Heart right ventricle (tissue), 16 donors: ENCODE data around the gene PUS10. TPM values are rescaled to one million over a fixed set of nuclear protein-coding genes. Genes with fewer than 3 reads are reported as not detected.
A peak's percentile ranks its signal among the peaks of the same experiment; 100 is the strongest.

Source experiments
- ATAC-seq, 8 donors: fragments of 200-7000 bp; cut with Tn5 transposase; one replicate each; pipeline ENCODE4 v1.9.1; 2020; ENCODE audit warnings: mild to moderate bottlenecking in 8 of 8, moderate library complexity in 8 of 8, moderate number of reproducible peaks in 1 of 8
- DNase-seq, 2 donors: peaks; one replicate each; pipeline ENCODE4 v3.0.0-alpha.2; 2020
- H3K27ac ChIP-seq, 10 donors: fragments of 200-600 bp; sonication (generic) in 2 of 10; one replicate each; pipeline versions ENCODE4 v1.5.0 to v1.8.0; 2020 to 2022; ENCODE audit warnings: mild to moderate bottlenecking in 3 of 10
- H3K27me3 ChIP-seq, 7 donors: fragments of 200-600 bp; one replicate each; pipeline ENCODE4 v1.8.0; 2021 to 2022; ENCODE audit warnings: mild to moderate bottlenecking in 2 of 7
- H3K36me3 ChIP-seq, 9 donors: fragments of 200-600 bp; sonication (generic) in 1 of 9; one replicate each; pipeline versions ENCODE4 v1.5.0 to v1.8.0; 2020 to 2022; ENCODE audit warnings: mild to moderate bottlenecking in 2 of 9
- H3K4me1 ChIP-seq, 9 donors: fragments of 200-600 bp; sonication (generic) in 1 of 9; one replicate each; pipeline versions ENCODE4 v1.5.0 to v1.8.0; 2020 to 2022; ENCODE audit warnings: mild to moderate bottlenecking in 4 of 9
- H3K4me3 ChIP-seq, 10 donors: fragments of 200-600 bp; sonication (generic) in 2 of 10; one replicate each; pipeline versions ENCODE4 v1.5.0 to v1.8.0; 2020 to 2022; ENCODE audit warnings: mild to moderate bottlenecking in 7 of 10, moderate library complexity in 2 of 10
- H3K9me3 ChIP-seq, 11 donors: fragments of 200-600 bp in 10 of 11; sonication (generic) in 2 of 11; one replicate each; pipeline versions ENCODE4 v1.5.0 to v1.8.0; 2013 to 2022; ENCODE audit warnings: mild to moderate bottlenecking in 2 of 11, control low read depth in 1 of 11, moderate library complexity in 1 of 11
- WGBS, 2 donors: extraction: QIAGEN DNeasy Blood & Tissue Kit; methylation state at CpG; one replicate each; pipeline ENCODE4 v1.1.7; 2013; ENCODE audit warnings: inconsistent platforms in 1 of 2; 5-methylcytosine and 5-hydroxymethylcytosine counted together
- intact Hi-C, 10 donors: fragments of 100-400 bp; cut with DNase I; formaldehyde crosslinking; loops; one replicate each; pipeline versions ENCODE4 v1.11.1 to v1.14.2; 2022
- polyA plus RNA-seq, 2 donors: library from polyadenylated mRNA; stranded (reverse); fragments of 200-250 nt; gene quantifications; one replicate each; pipeline ENCODE4 v1.2.3, GENCODE V29; 2013
- total RNA-seq, 10 donors: library from RNA; stranded (reverse); fragmentation: NEBNext Ultra II Directional in 3 of 10; extraction: Animal tissue kit (Norgen Biotek cat#: 25700) in 3 of 10; gene quantifications; one replicate each; pipeline versions ENCODE4 v1.2.1 to v1.2.4, GENCODE V29; 2021 to 2023
- TF ChIP-seq, protein P1 (sequence below), 9 donors: fragments of 200-600 bp; sonication (generic) in 2 of 9; IDR thresholded peaks; one replicate each; pipeline versions ENCODE4 v1.5.0 to v1.8.0; 2021 to 2022; ENCODE audit warnings: antibody characterized with exemption in 9 of 9, mild to moderate bottlenecking in 5 of 9, moderate library complexity in 1 of 9
- donor health status: Arrhythmogenic right ventricular cardiomyopathy.
- donor health status: ischemic (EF 13 %, LVEDD 7.1; RV severe dilation, severe dysfunction).
- donor health status: healthy with polysubstance abuse.
- donor health status: DM: no; HTN: yes; CAD: no.
- donor health status: DM: no; HTN: no; CAD: no.
- donor health status: ischemic (EF 25% LVEDD 6.9; RV normal size, moderate dysfunction).
- donor health status: ischemic (EF 25% LVEDD 5.7; RV mildly dilated, moderate dysfunction).
- donor health status: healthy.
- donor health status: DM: yes; HTN: yes; CAD: no.
- donor health status: Ischemic cardiomyopathy.
- donor health status: ischemic (EF 35%, LVEDD 5.7; RV mildly dilated, moderate dysfunction).
- donor health status: nonischemic (EF 11% LVEDD 7.7; RV severe dilation, severe dysfunction).
- donor health status: DM: yes; HTN: yes; CAD: no.
- donor health status: PGD.
- donor health status: ischemic (EF 29% LVEDD 5.4; RV normal size, mild dysfunction).
- donor health status: nonischemic (EF 23%, LVEDD 6.1; RV moderate dilation, normal function).

Gene PUS10
- total and polyA plus RNA-seq, 12 donors, result 1.5 to 5.5 (median 4.4) TPM

DNA sequence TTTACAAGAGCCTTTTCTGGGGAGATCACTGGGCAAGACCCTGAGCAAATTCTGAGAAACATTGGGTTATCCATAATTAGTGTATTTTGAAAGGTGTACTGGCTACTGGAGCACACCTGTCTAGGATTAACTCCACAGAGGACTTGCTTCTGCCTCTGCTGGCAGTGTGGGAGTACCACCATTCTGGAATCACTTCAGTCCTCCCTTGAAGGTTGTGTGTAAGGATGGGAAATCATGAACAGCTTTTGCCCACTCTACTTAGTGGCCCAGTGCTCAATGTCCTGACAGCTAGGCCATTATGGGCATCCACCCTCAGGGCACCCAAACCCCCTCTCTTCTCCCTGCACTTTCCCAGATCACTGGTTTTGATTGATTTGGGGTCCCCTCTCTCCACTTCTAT, 39.5 kb upstream of the PUS10 start:
- ATAC-seq (no peak), DNase-seq (no peak)
- Histone ChIP-seq H3K4me3 (no peak overlapping the region), H3K27ac (no peak overlapping the region), H3K27me3 (no peaks in the 10 kb centered on the region), H3K36me3 (peaks cover 0 to 40% (median 4%) of the 10 kb centered on the region in 9 donors), H3K4me1 (peaks cover 0 to 5% (median 0%) of the 10 kb centered on the region in 9 donors), H3K9me3 (no peaks in the 10 kb centered on the region)
- TF ChIP-seq, protein P1, sequence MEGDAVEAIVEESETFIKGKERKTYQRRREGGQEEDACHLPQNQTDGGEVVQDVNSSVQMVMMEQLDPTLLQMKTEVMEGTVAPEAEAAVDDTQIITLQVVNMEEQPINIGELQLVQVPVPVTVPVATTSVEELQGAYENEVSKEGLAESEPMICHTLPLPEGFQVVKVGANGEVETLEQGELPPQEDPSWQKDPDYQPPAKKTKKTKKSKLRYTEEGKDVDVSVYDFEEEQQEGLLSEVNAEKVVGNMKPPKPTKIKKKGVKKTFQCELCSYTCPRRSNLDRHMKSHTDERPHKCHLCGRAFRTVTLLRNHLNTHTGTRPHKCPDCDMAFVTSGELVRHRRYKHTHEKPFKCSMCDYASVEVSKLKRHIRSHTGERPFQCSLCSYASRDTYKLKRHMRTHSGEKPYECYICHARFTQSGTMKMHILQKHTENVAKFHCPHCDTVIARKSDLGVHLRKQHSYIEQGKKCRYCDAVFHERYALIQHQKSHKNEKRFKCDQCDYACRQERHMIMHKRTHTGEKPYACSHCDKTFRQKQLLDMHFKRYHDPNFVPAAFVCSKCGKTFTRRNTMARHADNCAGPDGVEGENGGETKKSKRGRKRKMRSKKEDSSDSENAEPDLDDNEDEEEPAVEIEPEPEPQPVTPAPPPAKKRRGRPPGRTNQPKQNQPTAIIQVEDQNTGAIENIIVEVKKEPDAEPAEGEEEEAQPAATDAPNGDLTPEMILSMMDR (IDR thresholded peaks at IDR 0.05), result no peak
- intact Hi-C loops, result no loop called here

- DNase-seq (no peak), ATAC-seq (no peak)
- TF ChIP-seq, protein P1 (IDR thresholded peaks at IDR 0.05), result no peak
- Histone ChIP-seq H3K27ac (no peak overlapping the region), H3K27me3 (no peaks in the 10 kb centered on the region), H3K9me3 (no peaks in the 10 kb centered on the region), H3K4me3 (no peak overlapping the region), H3K4me1 (peaks cover 0 to 5% (median 0%) of the 10 kb centered on the region in 9 donors), H3K36me3 (peaks cover 0 to 60% (median 16%) of the 10 kb centered on the region in 9 donors)
- intact Hi-C loops, result no loop called here
- WGBS, 2 donors, result 39 to 55% methylated on average over 2 of the region's 2 CpGs
Observed at GRCh38 chr2:61055557-61055956, 37.5 kb upstream of the PUS10 start.

DNA sequence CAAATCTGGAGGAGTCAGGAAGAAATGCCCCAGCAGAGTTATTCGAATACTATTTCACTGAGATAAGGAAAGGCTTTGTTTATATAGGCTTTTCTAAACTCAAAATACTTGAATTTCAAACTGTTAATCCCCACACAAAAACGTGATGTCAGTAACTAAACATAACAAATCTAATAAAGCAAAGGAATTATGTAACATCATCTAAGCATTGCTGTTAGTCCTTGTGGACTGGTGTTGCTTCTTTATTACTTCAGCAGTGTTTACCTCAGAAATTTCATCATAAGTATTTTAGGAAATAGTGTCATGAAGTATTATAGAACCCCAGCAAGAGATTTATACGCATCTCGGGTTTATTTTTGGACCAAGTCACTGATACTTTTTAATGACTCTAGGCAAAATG, 27.9 kb upstream of the PUS10 start:
- DNase-seq (no peak), ATAC-seq (peak in 2 of 8 donors; percentile 46 to 52)
- Histone ChIP-seq H3K27ac (peak overlapping the region in 6 of 10 donors; percentile 46 to 83 (median 62)), H3K36me3 (peaks cover 0 to 56% (median 22%) of the 10 kb centered on the region in 9 donors), H3K4me1 (peaks cover 0 to 53% (median 33%) of the 10 kb centered on the region in 9 donors), H3K27me3 (no peaks in the 10 kb centered on the region), H3K4me3 (no peak overlapping the region), H3K9me3 (no peaks in the 10 kb centered on the region)
- 36 to 42% methylated on average over 4 of the region's 4 CpGs for WGBS, 2 donors
- TF ChIP-seq, protein P1 (IDR thresholded peaks at IDR 0.05), result no peak
- intact Hi-C loops, result no loop called here

- H3K27ac ChIP-seq, result peak overlapping the region in 7 of 10 donors; percentile 2 to 83 (median 62)
Observed at GRCh38 chr2:61045226-61045625, 27.2 kb upstream of the PUS10 start.

More at GRCh38 chr2:61045226-61045625, 27.2 kb upstream of the PUS10 start:
- TF ChIP-seq, protein P1 (IDR thresholded peaks at IDR 0.05), result no peak
- intact Hi-C loops, result no loop called here
- Histone ChIP-seq H3K4me3 (no peak overlapping the region), H3K9me3 (no peaks in the 10 kb centered on the region), H3K36me3 (peaks cover 0 to 49% (median 18%) of the 10 kb centered on the region in 9 donors), H3K27me3 (no peaks in the 10 kb centered on the region), H3K4me1 (peaks cover 0 to 53% (median 33%) of the 10 kb centered on the region in 9 donors)
- no peak for ATAC-seq
- WGBS, 2 donors, result 71 to 74% methylated on average over 2 of the region's 2 CpGs
- DNase-seq, result no peak
